WTC11 (cell line): ENCODE measurements around the gene MGARP. TPM values are rescaled to one million over a fixed set of nuclear protein-coding genes. Genes with fewer than 3 reads are reported as not detected.
A peak's percentile ranks its signal among the peaks of the same experiment; 100 is the strongest.

Experiments used
- ATAC-seq: fragments of 200-7000 bp; cut with Tn5 transposase; 2 replicates; pipeline ENCODE4 v1.10.0; 2021; ENCODE audit warnings: mild to moderate bottlenecking, moderate library complexity
- CTCF ChIA-PET: fragments of 300-600 bp; sonication (Branson Sonifier 250); formaldehyde crosslinking; loops from one replicate; lab custom pipeline; 2021; ENCODE audit warnings: antibody characterized with exemption; lab: Charles Lee
- POLR2A ChIA-PET: fragments of 350-600 bp; sonication (Branson Sonifier 250); formaldehyde crosslinking; loops from one replicate; lab custom pipeline; 2021; ENCODE audit warnings: antibody characterized with exemption; lab: Charles Lee
- DNase-seq: peaks from one replicate; pipeline ENCODE4 v3.0.0; 2021; ENCODE audit warnings: low spot score
- H3K27ac Mint-ChIP-seq: 2 replicates; pipeline ENCODE4 v1.8.0; 2021; ENCODE audit warnings: mixed read lengths
- H3K27me3 Mint-ChIP-seq: 2 replicates; pipeline ENCODE4 v1.8.0; 2021; ENCODE audit warnings: low read depth, mild to moderate bottlenecking, moderate library complexity, mixed read lengths
- H3K36me3 Mint-ChIP-seq: 2 replicates; pipeline ENCODE4 v1.8.0; 2021; ENCODE audit warnings: mixed read lengths
- H3K4me1 Mint-ChIP-seq: 2 replicates; pipeline ENCODE4 v1.8.0; 2022; ENCODE audit warnings: mixed read lengths
- H3K4me3 Mint-ChIP-seq: 2 replicates; pipeline ENCODE4 v1.8.0; 2021; ENCODE audit warnings: mild to moderate bottlenecking, moderate library complexity, mixed read lengths
- H3K9me3 Mint-ChIP-seq: 2 replicates; pipeline ENCODE4 v1.8.0; 2021; ENCODE audit warnings: mixed read lengths
- AR ChIP-seq: fragments of 250-450 bp; sonication (Bioruptor Pico); IDR thresholded peaks from 2 replicates; pipeline ENCODE4 v1.9.0; 2021; ENCODE audit warnings: mild to moderate bottlenecking
- ATF2 ChIP-seq: sonication (generic); formaldehyde crosslinking; IDR thresholded peaks from 2 replicates; pipeline ENCODE4 v1.8.1; 2022; ENCODE audit warnings: low read depth, missing genetic modification reagents, borderline replicate concordance
- ATF3 ChIP-seq: sonication (generic); formaldehyde crosslinking; conservative IDR thresholded peaks from 2 replicates; pipeline ENCODE4 v1.8.1; 2022; ENCODE audit warnings: mild to moderate bottlenecking, missing genetic modification reagents
- ATF6 ChIP-seq: sonication (generic); formaldehyde crosslinking; IDR thresholded peaks from 2 replicates; pipeline ENCODE4 v1.8.1; 2023; ENCODE audit warnings: mild to moderate bottlenecking, missing genetic modification reagents
- CBFB ChIP-seq: sonication (generic); formaldehyde crosslinking; IDR thresholded peaks from 2 replicates; pipeline ENCODE4 v1.8.1; 2022; ENCODE audit warnings: mild to moderate bottlenecking, low read depth, missing genetic modification reagents
- CREB1 ChIP-seq: sonication (generic); formaldehyde crosslinking; IDR thresholded peaks from 2 replicates; pipeline ENCODE4 v1.8.0; 2023; ENCODE audit warnings: mild to moderate bottlenecking, missing genetic modification reagents
- CTCF ChIP-seq: fragments of 200-600 bp; IDR thresholded peaks from 2 replicates; pipeline ENCODE4 v1.8.0; 2022; ENCODE audit warnings: antibody characterized with exemption
- EMX1 ChIP-seq: fragments of 250-450 bp; sonication (Bioruptor Pico); IDR thresholded peaks from 2 replicates; pipeline ENCODE4 v1.8.0; 2021; ENCODE audit warnings: mild to moderate bottlenecking
- FOXJ3 ChIP-seq: sonication (generic); formaldehyde crosslinking; IDR thresholded peaks from 2 replicates; pipeline ENCODE4 v1.9.0; 2021; ENCODE audit warnings: missing genetic modification reagents, mild to moderate bottlenecking, borderline replicate concordance
- FOXP1 ChIP-seq: sonication (generic); formaldehyde crosslinking; IDR thresholded peaks from 2 replicates; pipeline ENCODE4 v1.8.0; 2022; ENCODE audit warnings: missing genetic modification reagents, mild to moderate bottlenecking, moderate library complexity, borderline replicate concordance
- GRHL2 ChIP-seq: fragments of 250-450 bp; sonication (Bioruptor Pico); IDR thresholded peaks from 2 replicates; pipeline ENCODE4 v1.8.0; 2022; ENCODE audit warnings: mild to moderate bottlenecking, moderate library complexity; ENCODE audit not compliant: insufficient replicate concordance, severe bottlenecking
- IRF2 ChIP-seq: sonication (generic); formaldehyde crosslinking; IDR thresholded peaks from 2 replicates; pipeline ENCODE4 v1.8.0; 2022; ENCODE audit warnings: low read depth, missing genetic modification reagents, borderline replicate concordance
- MLX ChIP-seq: sonication (generic); formaldehyde crosslinking; IDR thresholded peaks from 2 replicates; pipeline ENCODE4 v1.8.1; 2023; ENCODE audit warnings: mild to moderate bottlenecking, missing genetic modification reagents, moderate library complexity
- NFATC4 ChIP-seq: fragments of 250-450 bp; sonication (Bioruptor Pico); IDR thresholded peaks from 2 replicates; pipeline ENCODE4 v1.9.0; 2021; ENCODE audit warnings: mild to moderate bottlenecking
- NR2C2 ChIP-seq: sonication (generic); formaldehyde crosslinking; IDR thresholded peaks from 2 replicates; pipeline ENCODE4 v1.8.0; 2022; ENCODE audit warnings: mild to moderate bottlenecking, missing genetic modification reagents
- PRRX2 ChIP-seq: fragments of 250-450 bp; sonication (Bioruptor Pico); IDR thresholded peaks from 2 replicates; pipeline ENCODE4 v1.8.0; 2021; ENCODE audit warnings: mild to moderate bottlenecking
- STAT6 ChIP-seq: sonication (generic); formaldehyde crosslinking; conservative IDR thresholded peaks from 2 replicates; pipeline ENCODE4 v1.8.1; 2023; ENCODE audit warnings: mild to moderate bottlenecking, low read depth, missing genetic modification reagents, moderate library complexity
- USF1 ChIP-seq: sonication (generic); formaldehyde crosslinking; IDR thresholded peaks from 2 replicates; pipeline ENCODE4 v1.8.0; 2022; ENCODE audit warnings: mild to moderate bottlenecking, missing genetic modification reagents
- ZBTB21 ChIP-seq: sonication (generic); formaldehyde crosslinking; IDR thresholded peaks from 2 replicates; pipeline ENCODE4 v1.8.1; 2023; ENCODE audit warnings: mild to moderate bottlenecking, missing genetic modification reagents, borderline replicate concordance
- ZNF138 ChIP-seq: sonication (generic); formaldehyde crosslinking; conservative IDR thresholded peaks from 2 replicates; pipeline ENCODE4 v1.8.1; 2022; ENCODE audit warnings: mild to moderate bottlenecking, moderate library complexity, missing genetic modification reagents
- ZNF263 ChIP-seq: sonication (generic); formaldehyde crosslinking; IDR thresholded peaks from 2 replicates; pipeline ENCODE4 v1.8.1; 2022; ENCODE audit warnings: low read depth, mild to moderate bottlenecking, moderate library complexity, missing genetic modification reagents
- ZNF317 ChIP-seq: sonication (generic); formaldehyde crosslinking; IDR thresholded peaks from 2 replicates; pipeline ENCODE4 v1.8.1; 2023; ENCODE audit warnings: low read depth, mild to moderate bottlenecking, moderate library complexity, missing genetic modification reagents, borderline replicate concordance
- ZSCAN18 ChIP-seq: fragments of 250-450 bp; sonication (Bioruptor Pico); IDR thresholded peaks from 2 replicates; pipeline ENCODE4 v2.1.2; 2022; ENCODE audit warnings: mild to moderate bottlenecking, moderate library complexity
- total RNA-seq: library from RNA; stranded (reverse); gene quantifications from 3 replicates; pipeline ENCODE4 v1.2.3, GENCODE V29; 2021

MGARP gene
- total RNA-seq, 1 experiment from 2014 or later: 4.6 TPM

- TF ChIP-seq AR (CRISPR knock-in tag) (no peak), ZNF317 (CRISPR knock-in tag) (no peak), IRF2 (no peak), ZNF263 (CRISPR knock-in tag) (no peak), ATF6 (no peak), CREB1 (CRISPR knock-in tag) (no peak), GRHL2 (CRISPR knock-in tag) (no peak), MLX (CRISPR knock-in tag) (no peak), CTCF (no peak)
Observed at GRCh38 chr4:139317635-139318034, 37.6 kb upstream of the MGARP start (continued).

GRCh38 chr4:139316733-139317132, 36.7 kb upstream of the MGARP start:
- H3K4me3 Mint-ChIP-seq: no peak overlapping the region
- H3K27me3 Mint-ChIP-seq: no peaks in the 10 kb centered on the region
- no peak for DNase-seq
- ChIA-PET POLR2A (interaction anchor here (0.6 kb wide), 1 partner anchor 52 kb away, joined by 3 read pairs; no protein-coding TSS in a partner anchor), CTCF (no interaction called here)
- ATAC-seq: no peak
- peaks cover 7% of the 10 kb centered on the region for H3K9me3 Mint-ChIP-seq
- peak overlapping the region; percentile 86 for H3K27ac Mint-ChIP-seq
- H3K36me3 Mint-ChIP-seq: peaks cover 11% of the 10 kb centered on the region
- peaks cover 54% of the 10 kb centered on the region for H3K4me1 Mint-ChIP-seq
- TF ChIP-seq FOXP1 (CRISPR knock-in tag): no peak
- no peak for TF ChIP-seq ATF2
- TF ChIP-seq NR2C2 (CRISPR knock-in tag): no peak
- TF ChIP-seq NFATC4 (CRISPR knock-in tag): no peak
- TF ChIP-seq USF1 (CRISPR knock-in tag): no peak
- no peak for TF ChIP-seq ZBTB21
- no peak for TF ChIP-seq ZNF263 (CRISPR knock-in tag)
- TF ChIP-seq PRRX2 (CRISPR knock-in tag): no peak
- TF ChIP-seq EMX1: no peak
- no peak for TF ChIP-seq ATF3 (CRISPR knock-in tag)
- no peak for TF ChIP-seq STAT6
- TF ChIP-seq CBFB (CRISPR knock-in tag): no peak
- no peak for TF ChIP-seq ZSCAN18
- no peak for TF ChIP-seq FOXJ3 (CRISPR knock-in tag)
- no peak for TF ChIP-seq ZNF138 (CRISPR knock-in tag)
